Ovary (tissue), 9 donors: Measurements from ENCODE around the gene ICE2. TPM values are rescaled to one million over a fixed set of nuclear protein-coding genes. Genes with fewer than 3 reads are reported as not detected.

ENCODE experiments used
- DNase-seq, 5 donors: peaks; one replicate each; pipeline ENCODE4 v3.0.0-alpha.2; 2019 to 2020
- H3K27ac ChIP-seq, 2 donors: fragments of 200-600 bp; one replicate each; pipeline versions ENCODE4 v1.5.1 to v1.8.0; 2019 to 2022
- H3K27me3 ChIP-seq: fragments of 200-600 bp; one replicate; pipeline ENCODE4 v1.8.0; 2022
- H3K36me3 ChIP-seq: fragments of 200-600 bp; sonication (generic); one replicate; pipeline ENCODE4 v1.5.1; 2019
- H3K4me1 ChIP-seq: one replicate; pipeline ENCODE4 v1.8.1; 2013; ENCODE audit warnings: mild to moderate bottlenecking, moderate library complexity; ENCODE audit not compliant: insufficient read depth
- H3K4me3 ChIP-seq: fragments of 200-600 bp; sonication (generic); one replicate; pipeline ENCODE4 v1.5.1; 2017
- H3K9me3 ChIP-seq, 2 donors: fragments of 200-600 bp in 1 of 2; sonication (generic) in 1 of 2; one replicate each; pipeline versions ENCODE4 v1.5.1 to v1.8.1; 2013 to 2019; ENCODE audit warnings: mild to moderate bottlenecking in 1 of 2, moderate library complexity in 1 of 2
- EP300 ChIP-seq: sonication (generic); formaldehyde crosslinking; IDR thresholded peaks from one replicate; pipeline ENCODE4 v1.6.1; 2017; ENCODE audit warnings: antibody characterized with exemption
- POLR2A ChIP-seq: fragments of 450-650 bp; IDR thresholded peaks from one replicate; pipeline ENCODE4 v1.6.1; 2017; ENCODE audit warnings: antibody characterized with exemption, mild to moderate bottlenecking, moderate library complexity
- WGBS, 3 donors: extraction: QIAGEN DNeasy Blood & Tissue Kit in 1 of 3; methylation state at CpG; one replicate each; pipeline versions ENCODE4 v1.1.5 to v1.1.7; 2013 to 2017; 5-methylcytosine and 5-hydroxymethylcytosine counted together
- intact Hi-C, 4 donors: fragments of 100-400 bp; cut with DNase I; formaldehyde crosslinking; loops; one replicate each; pipeline versions ENCODE4 v1.11.0 to v1.15.1; 2022 to 2023
- polyA plus RNA-seq, 2 donors: library from polyadenylated mRNA; stranded (reverse); fragments of 200-250 nt in 1 of 2; fragments of 350-450 nt in 1 of 2; fragmentation: Illumina TruSeq in 1 of 2; extraction: RNeasy Lipid Tissue Mini Kit (QIAGEN cat#74804) in 1 of 2; gene quantifications; one replicate each; pipeline ENCODE4 v1.2.3, GENCODE V29; 2013 to 2014
- total RNA-seq, 7 donors: library from RNA; depleted of rRNA in 2 of 7; stranded (reverse); fragments of >200 nt in 2 of 7; fragmentation: NEBNext Ultra II Directional in 3 of 7; extraction: Animal tissue kit (Norgen Biotek cat#: 25700) in 3 of 7; gene quantifications; one replicate each; pipeline versions ENCODE4 v1.1.0 to v1.2.4, GENCODE V29; 2016 to 2023
- TF ChIP-seq, protein P1 (sequence below), 3 donors: fragments of 450-650 bp in 2 of 3; fragments of 200-600 bp in 1 of 3; IDR thresholded peaks; one replicate each; pipeline versions ENCODE4 v1.5.1 to v1.8.0; 2016 to 2022; ENCODE audit warnings: antibody characterized with exemption in 3 of 3, mild to moderate bottlenecking in 1 of 3
- donor health status: DM: no; HTN: no; CAD: no; lungs with moderate emphysema.
- donor health status: DM: no; HTN: no; CAD: no.
- donor health status: Bipolar disorder and iron deficiency.
- donor health status: DM: yes; HTN: yes; CAD: no.
- donor health status: DM: no; HTN: no; CAD: no.
- donor health status: DM: yes; HTN: yes; CAD: no.

Gene ICE2
- total and polyA plus RNA-seq, 9 donors: 16.4 to 72.0 (median 53.0) TPM

DNA sequence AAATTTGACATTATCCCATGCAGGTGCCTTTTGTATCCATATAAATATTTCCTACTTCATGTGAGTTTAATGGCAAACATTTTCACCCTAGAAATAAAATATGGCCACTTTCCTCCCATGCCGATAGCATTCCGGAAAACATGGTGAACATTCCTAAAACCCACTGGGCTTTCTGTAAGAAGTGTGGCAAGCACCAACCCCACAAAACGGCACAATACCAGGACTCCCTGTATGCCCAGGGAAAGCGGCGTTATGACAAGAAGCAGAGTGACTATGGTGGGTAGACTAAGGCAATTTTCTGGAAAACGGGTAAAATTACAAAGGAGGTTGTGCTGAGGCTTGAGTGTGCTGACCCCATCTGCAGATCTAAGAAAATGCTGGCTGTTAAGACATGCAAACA is 88.7 kb downstream of the ICE2 start:
- WGBS, 3 donors: 56 to 66% (median 61%) methylated on average over 6 of the region's 6 CpGs
- Histone ChIP-seq H3K4me3 (no peak overlapping the region), H3K27ac (no peak overlapping the region), H3K4me1 (peaks cover 29% of the 10 kb centered on the region), H3K36me3 (no peaks in the 10 kb centered on the region), H3K27me3 (no peaks in the 10 kb centered on the region), H3K9me3 (no peaks in the 10 kb centered on the region)
- TF ChIP-seq, protein P1, sequence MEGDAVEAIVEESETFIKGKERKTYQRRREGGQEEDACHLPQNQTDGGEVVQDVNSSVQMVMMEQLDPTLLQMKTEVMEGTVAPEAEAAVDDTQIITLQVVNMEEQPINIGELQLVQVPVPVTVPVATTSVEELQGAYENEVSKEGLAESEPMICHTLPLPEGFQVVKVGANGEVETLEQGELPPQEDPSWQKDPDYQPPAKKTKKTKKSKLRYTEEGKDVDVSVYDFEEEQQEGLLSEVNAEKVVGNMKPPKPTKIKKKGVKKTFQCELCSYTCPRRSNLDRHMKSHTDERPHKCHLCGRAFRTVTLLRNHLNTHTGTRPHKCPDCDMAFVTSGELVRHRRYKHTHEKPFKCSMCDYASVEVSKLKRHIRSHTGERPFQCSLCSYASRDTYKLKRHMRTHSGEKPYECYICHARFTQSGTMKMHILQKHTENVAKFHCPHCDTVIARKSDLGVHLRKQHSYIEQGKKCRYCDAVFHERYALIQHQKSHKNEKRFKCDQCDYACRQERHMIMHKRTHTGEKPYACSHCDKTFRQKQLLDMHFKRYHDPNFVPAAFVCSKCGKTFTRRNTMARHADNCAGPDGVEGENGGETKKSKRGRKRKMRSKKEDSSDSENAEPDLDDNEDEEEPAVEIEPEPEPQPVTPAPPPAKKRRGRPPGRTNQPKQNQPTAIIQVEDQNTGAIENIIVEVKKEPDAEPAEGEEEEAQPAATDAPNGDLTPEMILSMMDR (IDR thresholded peaks at IDR 0.05): no peak
- TF ChIP-seq POLR2A (no peak), EP300 (no peak)
- DNase-seq: no peak
- intact Hi-C loops: no loop called here

DNA sequence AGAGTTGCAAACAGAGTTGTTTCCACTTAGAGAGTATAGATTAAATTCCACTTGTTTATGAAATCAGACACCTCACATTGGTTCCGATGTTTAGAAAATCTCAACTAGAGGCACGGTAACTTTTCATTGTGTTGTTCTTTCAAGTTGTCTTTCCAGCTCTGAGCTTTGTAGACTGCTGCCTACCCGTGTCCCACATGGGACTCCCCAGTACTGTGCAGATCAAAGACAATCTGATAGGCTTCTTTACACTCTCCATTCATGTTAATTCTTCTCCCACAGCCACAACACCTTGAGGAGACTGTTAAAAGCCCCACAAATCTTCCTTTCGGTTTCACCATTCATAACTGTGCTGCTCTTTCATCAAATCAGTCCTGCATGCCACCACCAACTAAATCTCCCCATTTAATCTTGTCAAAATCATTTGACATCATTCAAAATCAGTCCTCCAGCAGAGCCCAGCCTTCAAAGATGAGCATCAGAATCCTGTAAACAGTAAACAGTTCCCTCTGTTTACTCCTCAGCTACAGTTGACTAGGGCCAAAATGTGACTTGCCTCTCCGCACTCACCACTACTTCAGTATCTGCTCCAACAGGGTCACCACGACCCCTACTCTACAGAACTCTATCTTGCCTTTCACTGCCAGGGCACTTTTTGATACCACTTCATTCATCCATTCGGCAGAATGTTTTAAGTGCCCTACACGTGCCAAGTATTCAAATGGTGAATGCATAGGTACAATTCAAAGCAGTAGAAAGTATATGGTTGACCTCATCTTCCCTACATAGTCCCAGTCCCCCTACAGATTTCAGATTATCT is 89.5 kb downstream of the ICE2 start:
- WGBS, 3 donors: 12 to 22% (median 16%) methylated on average over 8 of the region's 8 CpGs
- intact Hi-C loops: no loop called here
- peak overlapping the region; percentile 6 for H3K4me3 ChIP-seq

DNA sequence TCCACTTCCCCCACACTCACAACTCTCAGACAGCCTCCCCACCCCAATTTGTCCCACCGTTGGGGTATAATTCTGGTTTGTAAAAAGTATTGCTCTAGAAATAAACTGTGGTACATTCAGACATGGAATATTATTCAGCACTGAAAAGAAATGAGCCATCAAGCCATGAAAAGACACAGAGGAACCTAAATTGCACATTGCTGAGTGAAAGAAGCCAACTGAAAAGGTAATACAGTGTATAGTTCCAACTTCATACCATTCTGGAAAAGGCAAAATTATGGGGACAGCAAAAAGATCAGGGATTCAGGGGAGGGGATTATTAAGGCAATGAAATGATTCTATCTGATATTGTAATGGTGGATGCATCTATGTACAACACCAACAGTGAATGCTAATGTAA is 91.6 kb downstream of the ICE2 start:
- no peak overlapping the region for H3K27ac ChIP-seq
- no peaks in the 10 kb centered on the region for H3K36me3 ChIP-seq
- no peaks in the 10 kb centered on the region for H3K9me3 ChIP-seq
- intact Hi-C loops: no loop called here
- TF ChIP-seq POLR2A (no peak), EP300 (no peak)
- TF ChIP-seq, protein P1 (IDR thresholded peaks at IDR 0.05): no peak
- peaks cover 18% of the 10 kb centered on the region for H3K4me1 ChIP-seq
- no peaks in the 10 kb centered on the region for H3K27me3 ChIP-seq
- 90 to 100% (median 93%) methylated on average over 1 of the region's 1 CpG for WGBS, 3 donors
- H3K4me3 ChIP-seq: no peak overlapping the region
- DNase-seq: no peak

More for the DNA sequence above, 89.5 kb downstream of the ICE2 start:
- TF ChIP-seq EP300: no peak
- TF ChIP-seq POLR2A: no peak
- TF ChIP-seq, protein P1 (IDR thresholded peaks at IDR 0.05): no peak
- no peak for DNase-seq
- H3K36me3 ChIP-seq: no peaks in the 10 kb centered on the region
- peaks cover 28% of the 10 kb centered on the region for H3K4me1 ChIP-seq
- H3K9me3 ChIP-seq: no peaks in the 10 kb centered on the region
- no peaks in the 10 kb centered on the region for H3K27me3 ChIP-seq
- peak overlapping the region in 1 of 2 donors; percentile 22 for H3K27ac ChIP-seq

DNA sequence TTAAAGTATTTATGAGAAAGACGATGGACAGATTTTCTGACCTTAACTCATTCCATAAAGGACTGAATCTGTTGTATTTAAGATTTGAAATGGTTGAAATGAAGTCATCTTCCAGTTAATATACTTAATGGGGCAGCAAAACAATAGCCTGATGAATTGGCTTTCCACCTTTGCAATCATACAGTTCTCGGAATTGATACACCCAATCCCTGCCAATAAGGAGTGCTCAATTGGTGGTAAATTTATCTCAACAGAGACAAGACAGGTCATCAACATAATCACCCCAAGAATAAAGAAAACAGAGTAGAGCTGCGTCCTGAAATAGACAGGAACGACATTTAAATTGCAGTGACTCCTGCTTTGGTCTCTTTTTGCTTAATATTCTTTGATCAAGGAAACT is 92.3 kb downstream of the ICE2 start:
- no peaks in the 10 kb centered on the region for H3K27me3 ChIP-seq
- TF ChIP-seq EP300: no peak
- no peak for TF ChIP-seq POLR2A
- TF ChIP-seq, protein P1 (IDR thresholded peaks at IDR 0.05): no peak
- peaks cover 16% of the 10 kb centered on the region for H3K4me1 ChIP-seq
- no peak overlapping the region for H3K4me3 ChIP-seq
- intact Hi-C loops: no loop called here
- H3K27ac ChIP-seq: no peak overlapping the region
- no peak for DNase-seq
- H3K9me3 ChIP-seq: no peaks in the 10 kb centered on the region
- WGBS, 3 donors: 85 to 94% (median 90%) methylated on average over 4 of the region's 4 CpGs
- H3K36me3 ChIP-seq: no peaks in the 10 kb centered on the region
